Measurements from ENCODE around the gene CD84.

DNA sequence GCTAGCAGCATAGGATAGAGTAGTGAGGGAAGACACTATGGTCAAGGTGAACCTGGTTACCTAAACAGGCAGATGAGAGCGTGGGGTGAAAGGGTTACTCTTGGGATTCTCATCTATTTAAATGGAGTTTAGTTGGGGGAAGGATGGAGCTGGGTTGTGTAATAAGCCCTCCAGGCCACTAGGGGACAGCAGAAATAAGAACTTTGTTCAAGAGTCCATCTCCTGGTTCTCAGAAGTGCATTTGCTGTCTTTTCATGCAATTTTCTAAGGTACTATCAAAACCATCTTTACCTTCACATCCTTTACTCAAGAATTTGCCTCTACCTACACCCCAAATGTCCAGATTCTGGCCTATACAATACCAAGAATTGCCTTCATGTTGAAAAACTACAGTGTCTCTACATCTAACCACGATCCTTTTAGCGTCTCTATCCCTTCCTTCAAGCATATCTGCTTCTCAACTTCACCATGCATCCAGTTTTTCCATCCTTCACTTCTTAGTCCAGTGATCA is 39.5 kb upstream of the CD84 start:
- TF ChIP-seq, protein P1, sequence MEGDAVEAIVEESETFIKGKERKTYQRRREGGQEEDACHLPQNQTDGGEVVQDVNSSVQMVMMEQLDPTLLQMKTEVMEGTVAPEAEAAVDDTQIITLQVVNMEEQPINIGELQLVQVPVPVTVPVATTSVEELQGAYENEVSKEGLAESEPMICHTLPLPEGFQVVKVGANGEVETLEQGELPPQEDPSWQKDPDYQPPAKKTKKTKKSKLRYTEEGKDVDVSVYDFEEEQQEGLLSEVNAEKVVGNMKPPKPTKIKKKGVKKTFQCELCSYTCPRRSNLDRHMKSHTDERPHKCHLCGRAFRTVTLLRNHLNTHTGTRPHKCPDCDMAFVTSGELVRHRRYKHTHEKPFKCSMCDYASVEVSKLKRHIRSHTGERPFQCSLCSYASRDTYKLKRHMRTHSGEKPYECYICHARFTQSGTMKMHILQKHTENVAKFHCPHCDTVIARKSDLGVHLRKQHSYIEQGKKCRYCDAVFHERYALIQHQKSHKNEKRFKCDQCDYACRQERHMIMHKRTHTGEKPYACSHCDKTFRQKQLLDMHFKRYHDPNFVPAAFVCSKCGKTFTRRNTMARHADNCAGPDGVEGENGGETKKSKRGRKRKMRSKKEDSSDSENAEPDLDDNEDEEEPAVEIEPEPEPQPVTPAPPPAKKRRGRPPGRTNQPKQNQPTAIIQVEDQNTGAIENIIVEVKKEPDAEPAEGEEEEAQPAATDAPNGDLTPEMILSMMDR (IDR thresholded peaks at IDR 0.05), result peak; percentile 37 to 53 (median 44)
- TF ChIP-seq POLR2A (IDR thresholded peaks at IDR 0.05), result no peak

Data from right lobe of liver (tissue), 4 donors.